NCI-H1105 treated with DMSO at 0.1 percent for 48 hours (cell line): Measurements from ENCODE around the gene TRIM8.

ENCODE experiments used
- DNase-seq: peaks from one replicate; lab custom pipeline; 2025; lab: John Stamatoyannopoulos, UW

The TRIM8 gene

GRCh38 chr10:102644066-102644645, at the start of gene TRIM8:
Gene TRIM8 (plus strand): TSS chr10:102644479. CDS start chr10:102644618, 139 bp downstream.
- peak; percentile 24 for DNase-seq

GRCh38 chr10:102595293-102595692, 49.0 kb upstream of the TRIM8 start:
- DNase-seq, result no peak

GRCh38 chr10:102595897-102596296, 48.4 kb upstream of the TRIM8 start:
- DNase-seq, result no peak

GRCh38 chr10:102596506-102596971, 47.7 kb upstream of the TRIM8 start:
- DNase-seq, result peak; percentile 49

GRCh38 chr10:102597131-102597991, 46.9 kb upstream of the TRIM8 start:
- DNase-seq, result no peak

- no peak for DNase-seq
These were observed 46.0 kb upstream of the TRIM8 start for GRCh38 chr10:102598243-102598642.

GRCh38 chr10:102599565-102600327, 44.5 kb upstream of the TRIM8 start:
- no peak for DNase-seq

GRCh38 chr10:102600816-102601215, 43.5 kb upstream of the TRIM8 start:
- DNase-seq, result no peak

- no peak for DNase-seq
These were observed 42.6 kb upstream of the TRIM8 start for GRCh38 chr10:102601639-102602038.

GRCh38 chr10:102602272-102603045, 41.8 kb upstream of the TRIM8 start:
- no peak for DNase-seq

GRCh38 chr10:102603946-102604345, 40.3 kb upstream of the TRIM8 start:
- DNase-seq, result no peak

GRCh38 chr10:102604439-102604841, 39.8 kb upstream of the TRIM8 start:
- no peak for DNase-seq

GRCh38 chr10:102605712-102606111, 38.6 kb upstream of the TRIM8 start:
- no peak for DNase-seq

- no peak for DNase-seq
These were observed 35.8 kb upstream of the TRIM8 start for GRCh38 chr10:102608487-102608886.

- no peak for DNase-seq
These were observed 33.8 kb upstream of the TRIM8 start for GRCh38 chr10:102610441-102610887.

GRCh38 chr10:102611514-102612087, 32.7 kb upstream of the TRIM8 start:
- no peak for DNase-seq

- DNase-seq, result no peak
These were observed 31.4 kb upstream of the TRIM8 start for GRCh38 chr10:102612964-102613275.

- DNase-seq, result no peak
These were observed 31.0 kb upstream of the TRIM8 start for GRCh38 chr10:102613286-102613685.

- DNase-seq, result no peak
These were observed 30.5 kb upstream of the TRIM8 start for GRCh38 chr10:102613785-102614184.

- no peak for DNase-seq
These were observed 29.4 kb upstream of the TRIM8 start for GRCh38 chr10:102614888-102615287.

GRCh38 chr10:102615361-102615760, 28.9 kb upstream of the TRIM8 start:
- no peak for DNase-seq
